RWPE2 (cell line): ENCODE results near the gene CDK17.

ENCODE experiments used
- ATAC-seq: fragments of 200-7000 bp; cut with Tn5 transposase; 3 replicates; pipeline ENCODE4 v1.9.1; 2021; ENCODE audit warnings: low read depth
- DNase-seq: peaks from one replicate; pipeline ENCODE4 v3.0.0-alpha.2; 2020; ENCODE audit warnings: low spot score
- H3K27ac ChIP-seq: fragments of 450-650 bp; 2 replicates; pipeline ENCODE4 v1.5.1; 2017; ENCODE audit warnings: mild to moderate bottlenecking; ENCODE audit not compliant: poor library complexity, severe bottlenecking
- H3K27me3 ChIP-seq: fragments of 250-450 bp; sonication (Bioruptor Pico); 2 replicates; pipeline ENCODE4 v1.5.1; 2021; ENCODE audit warnings: mild to moderate bottlenecking, moderate library complexity; ENCODE audit not compliant: insufficient read depth, poor library complexity, severe bottlenecking
- H3K36me3 ChIP-seq: fragments of 250-450 bp; sonication (Bioruptor Pico); 2 replicates; pipeline ENCODE4 v1.5.1; 2020; ENCODE audit warnings: low read depth, mild to moderate bottlenecking, moderate library complexity
- H3K4me1 ChIP-seq: fragments of 250-450 bp; sonication (Bioruptor Pico); 2 replicates; pipeline ENCODE4 v1.5.1; 2021; ENCODE audit warnings: mild to moderate bottlenecking, moderate library complexity; ENCODE audit not compliant: insufficient read depth, poor library complexity, severe bottlenecking
- H3K4me3 ChIP-seq: fragments of 250-450 bp; sonication (Bioruptor Pico); 2 replicates; pipeline ENCODE4 v1.5.1; 2021; ENCODE audit warnings: mild to moderate bottlenecking, moderate library complexity; ENCODE audit not compliant: severe bottlenecking
- H3K9me3 ChIP-seq: fragments of 250-450 bp; sonication (Bioruptor Pico); 2 replicates; pipeline ENCODE4 v1.5.1; 2021; ENCODE audit warnings: mild to moderate bottlenecking, moderate library complexity; ENCODE audit not compliant: severe bottlenecking
- CTCF ChIP-seq: fragments of 450-650 bp; IDR thresholded peaks from one replicate; pipeline ENCODE4 v1.5.1; 2017; ENCODE audit warnings: mild to moderate bottlenecking, moderate library complexity; ENCODE audit not compliant: poor library complexity, severe bottlenecking

CDK17 gene

DNA sequence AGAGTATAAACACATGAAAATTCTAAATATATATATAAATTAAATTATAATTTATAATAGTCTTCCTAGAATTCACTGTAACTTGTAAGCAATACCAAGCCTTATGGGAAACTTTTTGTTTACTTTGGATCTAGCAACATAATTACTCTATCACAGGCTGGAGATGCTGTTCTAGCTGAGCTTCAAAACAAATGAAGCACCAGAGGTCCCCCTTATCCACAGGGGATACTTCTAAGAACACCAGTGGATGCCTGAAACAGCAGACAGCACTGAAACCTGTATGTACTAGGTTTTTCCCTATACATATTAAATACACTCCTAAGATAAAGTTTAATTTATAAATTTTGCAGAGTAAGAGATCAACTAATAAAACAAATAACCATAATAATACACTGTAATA, 96.6 kb downstream of the CDK17 start:
- ATAC-seq (no peak), DNase-seq (no peak)
- Histone ChIP-seq H3K27me3 (no peaks in the 10 kb centered on the region), H3K27ac (no peak overlapping the region), H3K4me1 (no peaks in the 10 kb centered on the region), H3K9me3 (no peaks in the 10 kb centered on the region), H3K36me3 (peaks cover 40% of the 10 kb centered on the region), H3K4me3 (no peak overlapping the region)
- TF ChIP-seq CTCF: no peak

GRCh38 chr12:96302687-96303310, 97.4 kb downstream of the CDK17 start:
- no peak overlapping the region for H3K27ac ChIP-seq
- peaks cover 48% of the 10 kb centered on the region for H3K36me3 ChIP-seq
- ATAC-seq: no peak
- TF ChIP-seq CTCF: no peak
- no peak for DNase-seq
- no peaks in the 10 kb centered on the region for H3K4me1 ChIP-seq
- no peaks in the 10 kb centered on the region for H3K9me3 ChIP-seq
- H3K27me3 ChIP-seq: no peaks in the 10 kb centered on the region
- H3K4me3 ChIP-seq: no peak overlapping the region

DNA sequence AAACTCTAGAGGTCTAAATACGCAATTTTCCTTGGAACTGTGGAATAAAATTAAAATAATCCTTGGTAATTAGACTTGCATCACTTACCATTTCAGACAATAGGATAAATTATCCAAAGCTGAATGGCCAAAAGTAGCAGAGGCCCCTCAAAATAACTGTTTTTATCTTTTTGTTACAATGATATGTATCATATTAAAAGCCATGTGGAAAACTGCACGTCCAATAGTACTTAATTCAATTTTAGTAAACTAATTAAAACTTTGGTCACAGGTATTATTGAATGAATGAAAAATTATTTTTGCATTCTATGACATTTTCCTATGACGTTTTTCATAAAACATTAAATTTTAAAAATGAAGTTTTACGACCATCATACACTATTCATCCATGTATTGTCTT, 98.5 kb downstream of the CDK17 start:
- no peak for TF ChIP-seq CTCF
- no peak for ATAC-seq
- Histone ChIP-seq H3K4me1 (no peaks in the 10 kb centered on the region), H3K36me3 (peaks cover 51% of the 10 kb centered on the region), H3K4me3 (no peak overlapping the region), H3K27me3 (no peaks in the 10 kb centered on the region), H3K27ac (no peak overlapping the region), H3K9me3 (no peaks in the 10 kb centered on the region)
- DNase-seq: no peak

- H3K4me1 ChIP-seq: no peaks in the 10 kb centered on the region
- ATAC-seq (no peak), DNase-seq (no peak)
- no peak for TF ChIP-seq CTCF
- peaks cover 62% of the 10 kb centered on the region for H3K36me3 ChIP-seq
- H3K4me3 ChIP-seq: no peak overlapping the region
- no peaks in the 10 kb centered on the region for H3K27me3 ChIP-seq
- H3K27ac ChIP-seq: no peak overlapping the region
- no peaks in the 10 kb centered on the region for H3K9me3 ChIP-seq
Observed at GRCh38 chr12:96300064-96300463, 100.2 kb downstream of the CDK17 start.

GRCh38 chr12:96297504-96297903, 102.7 kb downstream of the CDK17 start:
- Histone ChIP-seq H3K36me3 (peaks cover 81% of the 10 kb centered on the region), H3K4me1 (no peaks in the 10 kb centered on the region), H3K4me3 (no peak overlapping the region), H3K9me3 (no peaks in the 10 kb centered on the region), H3K27me3 (no peaks in the 10 kb centered on the region), H3K27ac (no peak overlapping the region)
- ATAC-seq (no peak), DNase-seq (no peak)
- no peak for TF ChIP-seq CTCF
